Measurements from ENCODE around the gene PRELP. TPM values are rescaled to one million over a fixed set of nuclear protein-coding genes. Genes with fewer than 3 reads are reported as not detected.

PRELP gene
- total and polyA plus RNA-seq, 4 donors, result 0.09 to 5.8 (median 3.6) TPM

DNA sequence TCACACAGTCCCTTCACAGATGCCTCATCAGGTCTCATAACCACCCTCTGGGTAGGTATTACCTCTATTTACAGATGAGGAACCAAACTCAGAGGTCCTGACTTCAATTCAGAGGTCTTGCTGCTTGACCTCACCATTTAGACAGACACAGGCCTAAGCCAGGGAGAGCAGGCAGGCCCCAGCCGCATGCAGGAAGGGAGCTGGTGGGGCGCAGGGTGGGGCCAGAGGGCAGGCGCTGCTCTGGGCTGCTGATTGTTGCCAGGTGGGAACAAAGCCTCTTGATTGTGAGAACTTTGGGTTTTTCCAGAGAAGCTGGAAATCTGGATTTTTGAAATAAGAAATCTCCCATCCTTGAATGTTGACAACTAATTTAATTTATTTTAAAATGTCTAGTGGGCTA is 19.9 kb upstream of the PRELP start:
- DNase-seq (ENCODE audit: low spot score), result no peak

More for the DNA sequence above, 19.9 kb upstream of the PRELP start:
- Histone ChIP-seq H3K9me3 (ENCODE audit: control insufficient read depth in 4 of 4, low read length in 3 of 4) (no peaks in the 10 kb centered on the region), H3K9ac (ENCODE audit: low read depth in 1 of 2, low read length in 2 of 2) (no peak overlapping the region), H3K4me3 (ENCODE audit: low read depth in 1 of 3, low read length in 3 of 3) (no peak overlapping the region), H3K27me3 (ENCODE audit: control insufficient read depth in 4 of 4, insufficient read depth in 4 of 4, low read length in 3 of 4) (peaks cover 0 to 4% (median 0%) of the 10 kb centered on the region in 4 donors), H3K36me3 (ENCODE audit: control insufficient read depth in 4 of 4, insufficient read depth in 3 of 4, low read depth in 1 of 4, low read length in 3 of 4) (no peaks in the 10 kb centered on the region), H3K4me1 (ENCODE audit: control insufficient read depth in 4 of 4, insufficient read depth in 4 of 4, low read length in 3 of 4) (no peaks in the 10 kb centered on the region), H3K27ac (ENCODE audit: low read depth in 1 of 2, low read length in 2 of 2) (no peak overlapping the region)
- WGBS, result 95% methylated on average over 3 of the region's 3 CpGs
- TF ChIP-seq FOXA2 (IDR thresholded peaks at IDR 0.05) (no peak), EGR1 (IDR thresholded peaks at IDR 0.05; ENCODE audit: low read depth in 2 of 2) (no peak), GABPA (IDR thresholded peaks at IDR 0.05 in 1 of 2, conservative IDR thresholded peaks at IDR 0.05 in 1 of 2) (no peak), HNF4A (conservative IDR thresholded peaks at IDR 0.05) (no peak), YY1 (IDR thresholded peaks at IDR 0.05) (no peak), SP1 (IDR thresholded peaks at IDR 0.05) (no peak), FOXA1 (IDR thresholded peaks at IDR 0.05) (no peak), JUND (IDR thresholded peaks at IDR 0.05) (no peak), RXRA (IDR thresholded peaks at IDR 0.05) (no peak), NR2F2 (IDR thresholded peaks at IDR 0.05) (no peak), HNF4G (IDR thresholded peaks at IDR 0.05) (no peak), TAF1 (conservative IDR thresholded peaks at IDR 0.05) (no peak), RAD21 (IDR thresholded peaks at IDR 0.05) (no peak)
- TF ChIP-seq, protein P1, sequence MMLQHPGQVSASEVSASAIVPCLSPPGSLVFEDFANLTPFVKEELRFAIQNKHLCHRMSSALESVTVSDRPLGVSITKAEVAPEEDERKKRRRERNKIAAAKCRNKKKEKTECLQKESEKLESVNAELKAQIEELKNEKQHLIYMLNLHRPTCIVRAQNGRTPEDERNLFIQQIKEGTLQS (IDR thresholded peaks at IDR 0.05), result no peak
- TF ChIP-seq, protein P2, sequence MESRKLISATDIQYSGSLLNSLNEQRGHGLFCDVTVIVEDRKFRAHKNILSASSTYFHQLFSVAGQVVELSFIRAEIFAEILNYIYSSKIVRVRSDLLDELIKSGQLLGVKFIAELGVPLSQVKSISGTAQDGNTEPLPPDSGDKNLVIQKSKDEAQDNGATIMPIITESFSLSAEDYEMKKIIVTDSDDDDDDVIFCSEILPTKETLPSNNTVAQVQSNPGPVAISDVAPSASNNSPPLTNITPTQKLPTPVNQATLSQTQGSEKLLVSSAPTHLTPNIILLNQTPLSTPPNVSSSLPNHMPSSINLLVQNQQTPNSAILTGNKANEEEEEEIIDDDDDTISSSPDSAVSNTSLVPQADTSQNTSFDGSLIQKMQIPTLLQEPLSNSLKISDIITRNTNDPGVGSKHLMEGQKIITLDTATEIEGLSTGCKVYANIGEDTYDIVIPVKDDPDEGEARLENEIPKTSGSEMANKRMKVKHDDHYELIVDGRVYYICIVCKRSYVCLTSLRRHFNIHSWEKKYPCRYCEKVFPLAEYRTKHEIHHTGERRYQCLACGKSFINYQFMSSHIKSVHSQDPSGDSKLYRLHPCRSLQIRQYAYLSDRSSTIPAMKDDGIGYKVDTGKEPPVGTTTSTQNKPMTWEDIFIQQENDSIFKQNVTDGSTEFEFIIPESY (IDR thresholded peaks at IDR 0.05), result no peak
- TF ChIP-seq, protein P3, sequence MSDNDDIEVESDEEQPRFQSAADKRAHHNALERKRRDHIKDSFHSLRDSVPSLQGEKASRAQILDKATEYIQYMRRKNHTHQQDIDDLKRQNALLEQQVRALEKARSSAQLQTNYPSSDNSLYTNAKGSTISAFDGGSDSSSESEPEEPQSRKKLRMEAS (IDR thresholded peaks at IDR 0.05), result no peak
- TF ChIP-seq, protein P4, sequence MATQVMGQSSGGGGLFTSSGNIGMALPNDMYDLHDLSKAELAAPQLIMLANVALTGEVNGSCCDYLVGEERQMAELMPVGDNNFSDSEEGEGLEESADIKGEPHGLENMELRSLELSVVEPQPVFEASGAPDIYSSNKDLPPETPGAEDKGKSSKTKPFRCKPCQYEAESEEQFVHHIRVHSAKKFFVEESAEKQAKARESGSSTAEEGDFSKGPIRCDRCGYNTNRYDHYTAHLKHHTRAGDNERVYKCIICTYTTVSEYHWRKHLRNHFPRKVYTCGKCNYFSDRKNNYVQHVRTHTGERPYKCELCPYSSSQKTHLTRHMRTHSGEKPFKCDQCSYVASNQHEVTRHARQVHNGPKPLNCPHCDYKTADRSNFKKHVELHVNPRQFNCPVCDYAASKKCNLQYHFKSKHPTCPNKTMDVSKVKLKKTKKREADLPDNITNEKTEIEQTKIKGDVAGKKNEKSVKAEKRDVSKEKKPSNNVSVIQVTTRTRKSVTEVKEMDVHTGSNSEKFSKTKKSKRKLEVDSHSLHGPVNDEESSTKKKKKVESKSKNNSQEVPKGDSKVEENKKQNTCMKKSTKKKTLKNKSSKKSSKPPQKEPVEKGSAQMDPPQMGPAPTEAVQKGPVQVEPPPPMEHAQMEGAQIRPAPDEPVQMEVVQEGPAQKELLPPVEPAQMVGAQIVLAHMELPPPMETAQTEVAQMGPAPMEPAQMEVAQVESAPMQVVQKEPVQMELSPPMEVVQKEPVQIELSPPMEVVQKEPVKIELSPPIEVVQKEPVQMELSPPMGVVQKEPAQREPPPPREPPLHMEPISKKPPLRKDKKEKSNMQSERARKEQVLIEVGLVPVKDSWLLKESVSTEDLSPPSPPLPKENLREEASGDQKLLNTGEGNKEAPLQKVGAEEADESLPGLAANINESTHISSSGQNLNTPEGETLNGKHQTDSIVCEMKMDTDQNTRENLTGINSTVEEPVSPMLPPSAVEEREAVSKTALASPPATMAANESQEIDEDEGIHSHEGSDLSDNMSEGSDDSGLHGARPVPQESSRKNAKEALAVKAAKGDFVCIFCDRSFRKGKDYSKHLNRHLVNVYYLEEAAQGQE (IDR thresholded peaks at IDR 0.05), result no peak
- TF ChIP-seq, protein P5, sequence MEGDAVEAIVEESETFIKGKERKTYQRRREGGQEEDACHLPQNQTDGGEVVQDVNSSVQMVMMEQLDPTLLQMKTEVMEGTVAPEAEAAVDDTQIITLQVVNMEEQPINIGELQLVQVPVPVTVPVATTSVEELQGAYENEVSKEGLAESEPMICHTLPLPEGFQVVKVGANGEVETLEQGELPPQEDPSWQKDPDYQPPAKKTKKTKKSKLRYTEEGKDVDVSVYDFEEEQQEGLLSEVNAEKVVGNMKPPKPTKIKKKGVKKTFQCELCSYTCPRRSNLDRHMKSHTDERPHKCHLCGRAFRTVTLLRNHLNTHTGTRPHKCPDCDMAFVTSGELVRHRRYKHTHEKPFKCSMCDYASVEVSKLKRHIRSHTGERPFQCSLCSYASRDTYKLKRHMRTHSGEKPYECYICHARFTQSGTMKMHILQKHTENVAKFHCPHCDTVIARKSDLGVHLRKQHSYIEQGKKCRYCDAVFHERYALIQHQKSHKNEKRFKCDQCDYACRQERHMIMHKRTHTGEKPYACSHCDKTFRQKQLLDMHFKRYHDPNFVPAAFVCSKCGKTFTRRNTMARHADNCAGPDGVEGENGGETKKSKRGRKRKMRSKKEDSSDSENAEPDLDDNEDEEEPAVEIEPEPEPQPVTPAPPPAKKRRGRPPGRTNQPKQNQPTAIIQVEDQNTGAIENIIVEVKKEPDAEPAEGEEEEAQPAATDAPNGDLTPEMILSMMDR (IDR thresholded peaks at IDR 0.05; ENCODE audit: low read depth, low read length, missing input control), result no peak

All from liver (tissue), 9 donors.